ENCODE results near the gene WNT1.

The WNT1 gene

GRCh38 chr12:48998497-48999353, 20.6 kb downstream of the WNT1 start:
- no peaks in the 10 kb centered on the region for H3K9me3 ChIP-seq (ENCODE audit: low read length)
- H3F3A ChIP-seq (ENCODE audit: insufficient read depth, low read length), result no peaks in the 10 kb centered on the region
- no peak overlapping the region for H3K27ac ChIP-seq (ENCODE audit: low read depth, low read length, poor library complexity, severe bottlenecking)
- H3K79me2 ChIP-seq (ENCODE audit: insufficient read depth, low read length), result no peaks in the 10 kb centered on the region
- no peak for TF ChIP-seq EZH2 (IDR thresholded peaks at IDR 0.05; ENCODE audit: borderline replicate concordance, low read length)
- peak overlapping the region; percentile 99 for H3K4me2 ChIP-seq (ENCODE audit: low read length)
- H2AFZ ChIP-seq (ENCODE audit: low read length), result no peak overlapping the region
- H3K36me3 ChIP-seq (ENCODE audit: insufficient read depth, low read length), result peaks cover 17% of the 10 kb centered on the region; the same call in 1 of the 2 replicates
- peak overlapping the region; percentile 70 for H3K4me3 ChIP-seq (ENCODE audit: low read depth, low read length, poor library complexity, severe bottlenecking)
- H3K9me2 ChIP-seq (ENCODE audit: low read depth, low read length), result no peaks in the 10 kb centered on the region
- H4K20me1 ChIP-seq (ENCODE audit: insufficient read depth, low read length), result no peaks in the 10 kb centered on the region
- peak overlapping the region; percentile 64 for H3K9ac ChIP-seq (ENCODE audit: low read length)
- H3K4me1 ChIP-seq (ENCODE audit: insufficient read depth, low read length, severe bottlenecking), result peaks cover 42% of the 10 kb centered on the region
- H3K27me3 ChIP-seq (ENCODE audit: insufficient read depth, low read length), result no peaks in the 10 kb centered on the region

- no peaks in the 10 kb centered on the region for H3K27me3 ChIP-seq (ENCODE audit: insufficient read depth, low read length)
- H3K79me2 ChIP-seq (ENCODE audit: insufficient read depth, low read length), result no peaks in the 10 kb centered on the region
- no peak within 1 kb of the TSS for H2AFZ ChIP-seq (ENCODE audit: low read length)
- H4K20me1 ChIP-seq (ENCODE audit: insufficient read depth, low read length), result no peaks in the 10 kb centered on the region
- H3K4me2 ChIP-seq (ENCODE audit: low read length), result peak within 1 kb of the TSS; percentile 99
- H3F3A ChIP-seq (ENCODE audit: insufficient read depth, low read length), result no peaks in the 10 kb centered on the region
- H3K36me3 ChIP-seq (ENCODE audit: insufficient read depth, low read length), result peaks cover 24% of the 10 kb centered on the region; the same call in 1 of the 2 replicates
- H3K9me3 ChIP-seq (ENCODE audit: low read length), result no peaks in the 10 kb centered on the region
- H3K9ac ChIP-seq (ENCODE audit: low read length), result peak within 1 kb of the TSS; percentile 76
- TF ChIP-seq EZH2 (IDR thresholded peaks at IDR 0.05; ENCODE audit: borderline replicate concordance, low read length), result no peak
- peak; percentile 32; the same call in 1 of the 2 replicates for TF ChIP-seq CTCF (IDR thresholded peaks at IDR 0.05; ENCODE audit: low read length)
- no peaks in the 10 kb centered on the region for H3K9me2 ChIP-seq (ENCODE audit: low read depth, low read length)
- H3K4me3 ChIP-seq (ENCODE audit: low read depth, low read length, poor library complexity, severe bottlenecking), result peak within 1 kb of the TSS; percentile 70
- H3K4me1 ChIP-seq (ENCODE audit: insufficient read depth, low read length, severe bottlenecking), result peaks cover 42% of the 10 kb centered on the region
- H3K27ac ChIP-seq (ENCODE audit: low read depth, low read length, poor library complexity, severe bottlenecking), result peak within 1 kb of the TSS; percentile 15
Measured at GRCh38 chr12:48999371-49000131, 21.4 kb downstream of the WNT1 start, which contains the start of gene DDN. Gene DDN, minus strand, starts transcription at chr12:48999375. Its CDS starts 88 bp downstream, at chr12:48999287.

GRCh38 chr12:49000346-49000745, 22.2 kb downstream of the WNT1 start:
- peaks cover 30% of the 10 kb centered on the region; the same call in 1 of the 2 replicates for H3K36me3 ChIP-seq (ENCODE audit: insufficient read depth, low read length)
- H3K4me2 ChIP-seq (ENCODE audit: low read length), result peak overlapping the region; percentile 99; the same call in 1 of the 2 replicates
- no peaks in the 10 kb centered on the region for H3K9me2 ChIP-seq (ENCODE audit: low read depth, low read length)
- no peaks in the 10 kb centered on the region for H4K20me1 ChIP-seq (ENCODE audit: insufficient read depth, low read length)
- H3F3A ChIP-seq (ENCODE audit: insufficient read depth, low read length), result no peaks in the 10 kb centered on the region
- no peak overlapping the region for H3K27ac ChIP-seq (ENCODE audit: low read depth, low read length, poor library complexity, severe bottlenecking)
- no peaks in the 10 kb centered on the region for H3K79me2 ChIP-seq (ENCODE audit: insufficient read depth, low read length)
- no peak overlapping the region for H2AFZ ChIP-seq (ENCODE audit: low read length)
- H3K4me3 ChIP-seq (ENCODE audit: low read depth, low read length, poor library complexity, severe bottlenecking), result peak overlapping the region; percentile 70
- TF ChIP-seq EZH2 (IDR thresholded peaks at IDR 0.05; ENCODE audit: borderline replicate concordance, low read length), result no peak
- TF ChIP-seq CTCF (IDR thresholded peaks at IDR 0.05; ENCODE audit: low read length), result no peak
- no peaks in the 10 kb centered on the region for H3K9me3 ChIP-seq (ENCODE audit: low read length)
- H3K9ac ChIP-seq (ENCODE audit: low read length), result no peak overlapping the region; the same call in 1 of the 2 replicates
- H3K27me3 ChIP-seq (ENCODE audit: insufficient read depth, low read length), result no peaks in the 10 kb centered on the region
- peaks cover 42% of the 10 kb centered on the region for H3K4me1 ChIP-seq (ENCODE audit: insufficient read depth, low read length, severe bottlenecking)
